GM21619 (cell line): ENCODE results near the gene PTPRN2.
"Not testable (repeated sequence)": the region's sequence is repeated elsewhere in the genome, so short reads cannot be mapped to it uniquely, and the experiment has no call there.

Experiments
- ATAC-seq: cut with Tn5 transposase; IDR thresholded peaks from one replicate; pipeline ENCODE4 v1.9.1; 2021; ENCODE audit not compliant: unreplicated experiment

PTPRN2 gene

GRCh38 chr7:157904211-157904865 is 683.3 kb downstream of the PTPRN2 start:
- ATAC-seq = no peak

DNA sequence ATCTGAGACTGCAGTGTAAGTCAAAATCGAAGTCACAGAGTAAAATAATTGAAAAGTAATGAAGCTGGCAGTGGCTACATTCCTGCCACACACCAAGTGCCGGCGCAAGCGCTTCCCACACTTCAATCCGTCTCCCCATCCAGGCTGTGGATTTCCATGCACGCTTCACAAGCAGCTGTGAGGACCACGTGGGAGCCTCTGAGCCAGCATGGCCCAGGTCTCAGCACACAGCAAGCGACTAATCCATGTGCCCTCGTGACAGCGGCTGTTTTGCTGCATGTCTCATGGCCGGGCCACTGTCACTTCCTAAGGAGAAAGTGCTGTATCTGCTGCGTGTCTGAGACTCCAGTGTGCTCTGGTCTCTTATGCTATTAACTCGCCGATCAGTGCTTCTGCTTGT is 683.9 kb downstream of the PTPRN2 start:
- no peak for ATAC-seq

DNA sequence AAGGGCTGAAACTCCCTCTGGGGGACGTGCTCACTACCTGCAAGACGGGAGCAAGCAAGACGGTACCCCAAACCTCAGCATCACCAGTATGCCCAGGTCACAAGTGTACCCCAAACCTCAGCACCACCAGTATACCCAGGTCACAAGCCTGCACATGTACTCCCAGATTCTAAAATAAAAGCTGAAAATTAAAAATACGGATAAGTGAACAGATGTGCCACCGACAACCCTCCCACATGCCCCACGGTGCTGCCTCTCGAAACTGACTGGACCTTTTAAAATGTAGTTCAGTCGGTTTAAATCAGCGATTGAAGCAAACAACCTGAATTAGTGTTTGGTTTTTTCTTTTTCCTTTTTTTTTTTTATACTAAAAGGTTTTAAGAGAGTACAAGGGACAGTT is 684.3 kb downstream of the PTPRN2 start:
- no peak for ATAC-seq

DNA sequence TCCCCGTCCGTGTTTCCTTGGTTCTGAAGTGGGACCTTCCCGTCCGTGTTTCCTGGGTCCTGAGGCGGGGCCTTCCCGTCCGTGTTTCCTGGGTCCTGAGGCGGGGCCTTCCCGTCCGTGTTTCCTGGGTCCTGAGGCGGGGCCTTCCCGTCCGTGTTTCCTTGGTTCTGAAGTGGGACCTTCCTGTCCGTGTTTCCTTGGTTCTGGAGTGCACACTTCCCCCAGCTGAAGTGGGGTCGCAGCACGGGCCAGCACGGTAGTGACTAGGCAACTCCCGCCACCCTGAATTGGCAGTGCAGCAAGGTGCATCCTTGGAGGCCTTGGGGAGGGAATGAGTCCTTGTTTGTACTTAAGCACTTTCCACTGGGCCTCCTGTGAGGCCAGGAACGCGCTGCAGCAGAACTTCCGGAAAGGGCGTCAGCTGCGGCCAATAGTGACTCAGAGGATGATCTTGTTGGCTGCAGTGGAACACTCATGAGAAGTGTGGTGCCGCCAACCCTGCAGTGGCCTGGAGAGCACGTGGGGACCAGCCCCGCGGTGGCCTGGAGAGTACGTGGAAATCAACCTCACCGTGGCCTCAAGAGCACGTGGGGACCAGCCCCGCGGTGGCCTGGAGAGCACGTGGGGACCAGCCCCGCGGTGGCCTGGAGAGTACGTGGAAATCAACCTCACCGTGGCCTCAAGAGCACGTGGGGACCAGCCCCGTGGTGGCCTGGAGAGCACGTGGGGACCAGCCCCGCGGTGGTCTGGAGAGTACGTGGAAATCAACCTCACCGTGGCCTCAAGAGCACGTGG is 685.6 kb downstream of the PTPRN2 start:
- not testable (repeated sequence) for ATAC-seq

DNA sequence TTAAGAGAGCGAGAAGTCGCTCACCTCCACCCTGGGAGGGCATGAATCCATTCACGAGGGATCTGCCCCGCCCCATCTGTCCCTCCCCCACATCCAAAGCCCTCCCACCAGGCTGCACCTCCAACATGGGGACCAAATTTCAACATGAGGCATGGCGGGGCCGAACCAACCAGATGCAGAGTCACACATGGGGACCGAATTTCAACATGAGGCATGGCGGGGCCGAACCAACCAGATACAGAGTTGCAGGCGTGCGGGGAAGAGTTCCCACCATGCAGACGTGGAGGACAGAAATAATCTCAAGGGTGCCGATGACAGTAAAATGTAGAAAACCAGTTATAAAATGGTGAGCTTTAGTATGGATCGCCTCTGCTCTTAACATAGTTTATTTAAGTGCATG is 686.5 kb downstream of the PTPRN2 start:
- no peak for ATAC-seq

DNA sequence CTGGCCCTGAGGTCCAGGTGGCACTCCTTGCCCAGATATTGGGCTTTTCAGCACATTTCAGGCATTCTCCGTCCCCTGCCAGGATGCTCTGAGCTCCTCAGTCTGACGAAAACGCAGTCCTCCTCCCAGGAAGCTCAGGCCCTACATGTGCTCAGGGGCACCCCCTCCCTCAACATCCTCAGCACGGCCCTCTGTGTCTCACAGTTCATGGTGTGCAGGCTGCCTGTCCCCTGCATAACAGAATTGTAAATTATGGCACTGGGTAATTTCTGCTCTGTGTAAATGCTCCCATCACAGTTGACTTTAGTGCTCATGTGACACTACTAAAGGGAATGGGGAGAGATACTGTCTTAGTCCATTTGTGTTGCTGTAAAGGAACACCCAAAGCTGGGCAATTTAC is 687.1 kb downstream of the PTPRN2 start:
- no peak for ATAC-seq

- ATAC-seq = no peak
These were observed 687.6 kb downstream of the PTPRN2 start for GRCh38 chr7:157900011-157900410.

DNA sequence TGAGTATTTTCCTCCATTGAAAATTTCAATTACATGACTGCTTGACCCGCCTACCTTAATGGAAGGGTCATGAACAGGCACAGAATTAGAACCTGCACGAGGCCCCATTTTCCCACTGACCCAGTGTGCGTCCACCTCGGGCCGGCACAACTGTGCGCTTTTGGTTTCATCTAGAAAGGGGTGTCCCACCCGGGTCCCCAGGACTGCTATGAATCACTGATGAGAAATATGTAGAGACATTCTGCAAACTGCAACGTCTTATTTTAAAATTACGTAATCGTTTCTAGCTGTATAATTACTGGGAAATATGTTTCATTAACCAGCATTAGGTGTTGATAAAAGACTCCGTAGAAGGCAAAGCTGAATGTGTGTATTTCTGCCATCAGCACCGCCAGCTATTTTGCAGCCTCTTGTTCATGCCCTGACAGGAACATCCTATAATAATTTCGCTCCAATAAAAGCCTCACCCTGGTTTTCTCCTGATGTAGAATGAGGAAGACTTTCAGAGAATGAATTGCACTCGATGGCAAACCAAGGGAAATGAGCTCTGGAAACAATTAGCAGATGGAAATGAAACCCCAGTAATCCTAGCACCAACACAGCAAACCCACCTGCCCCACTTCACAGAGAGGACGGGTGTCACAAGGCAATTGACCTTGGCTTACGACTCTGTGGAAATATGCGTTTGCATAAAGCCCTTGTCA is 688.7 kb downstream of the PTPRN2 start:
- ATAC-seq = no peak

DNA sequence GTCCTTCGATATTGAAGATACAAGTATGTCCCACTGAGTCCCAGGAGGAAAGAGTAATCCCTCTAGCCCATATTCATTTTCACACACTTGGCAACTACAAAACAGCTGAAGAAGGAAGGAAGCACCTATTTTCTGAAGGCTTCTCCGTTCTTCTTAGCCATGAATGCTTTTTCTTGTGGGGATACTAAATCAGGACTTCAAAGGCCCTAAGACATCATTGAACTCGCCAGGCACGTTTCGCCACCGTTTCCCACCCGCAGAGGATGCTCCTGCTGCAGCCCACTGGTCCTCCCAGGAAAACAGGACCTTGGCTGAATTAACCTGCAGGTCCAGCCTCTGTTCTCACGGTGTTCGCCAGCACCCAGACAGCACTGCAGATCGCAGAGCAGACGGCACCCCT is 689.4 kb downstream of the PTPRN2 start:
- ATAC-seq = no peak

- no peak for ATAC-seq
These were observed 689.9 kb downstream of the PTPRN2 start for GRCh38 chr7:157897681-157898080.

DNA sequence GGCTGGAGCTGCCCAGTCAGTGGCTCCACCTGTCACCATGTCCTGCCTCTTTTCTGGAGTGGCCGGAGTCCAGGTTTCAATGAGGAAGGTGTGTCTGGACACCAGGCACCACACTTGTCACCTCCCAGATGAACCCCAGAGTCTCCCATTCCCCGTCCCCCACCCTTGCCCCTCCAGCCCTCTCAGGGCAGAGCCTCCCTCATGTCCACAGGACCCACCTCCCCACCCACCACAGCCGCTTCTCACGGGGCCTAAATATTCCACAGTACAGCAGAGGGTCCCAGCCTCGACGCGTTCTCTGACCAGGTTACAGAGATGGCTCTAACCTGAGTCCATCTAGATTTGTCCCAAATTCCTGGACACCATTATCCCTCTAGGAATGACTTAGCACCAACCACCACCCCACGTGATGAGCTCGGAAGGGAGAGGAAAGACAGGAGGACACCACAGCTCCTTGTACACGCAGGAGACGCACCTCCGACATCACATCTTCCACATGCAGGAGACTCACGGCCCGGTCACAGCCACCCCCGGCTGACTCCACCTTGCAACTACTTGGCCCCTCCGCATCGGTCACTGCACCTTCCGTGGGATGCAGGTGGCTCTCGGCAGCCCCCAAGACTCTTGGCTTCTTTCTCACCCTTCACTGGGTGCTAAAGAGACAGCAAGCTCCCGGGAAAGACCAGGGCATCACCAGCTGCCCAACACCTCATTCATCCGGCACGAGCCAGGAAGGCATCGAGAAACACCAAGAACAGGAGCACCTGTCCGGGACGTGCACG is 690.7 kb downstream of the PTPRN2 start:
- no peak for ATAC-seq

DNA sequence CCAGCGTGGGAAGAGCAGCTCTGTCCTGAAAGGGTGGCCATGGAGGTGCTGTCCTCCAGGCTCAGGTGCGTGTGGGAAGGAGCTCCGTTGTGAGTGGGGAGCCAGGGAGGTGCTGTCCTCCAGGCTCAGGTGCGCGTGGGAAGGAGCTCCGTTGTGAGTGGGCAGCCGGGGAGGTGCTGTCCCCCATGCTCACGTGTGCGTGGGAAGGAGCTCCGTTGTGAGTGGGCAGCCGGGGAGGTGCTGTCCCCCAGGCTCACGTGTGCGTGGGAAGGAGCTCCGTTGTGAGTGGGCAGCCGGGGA is 691.3 kb downstream of the PTPRN2 start:
- ATAC-seq = not testable (repeated sequence)

DNA sequence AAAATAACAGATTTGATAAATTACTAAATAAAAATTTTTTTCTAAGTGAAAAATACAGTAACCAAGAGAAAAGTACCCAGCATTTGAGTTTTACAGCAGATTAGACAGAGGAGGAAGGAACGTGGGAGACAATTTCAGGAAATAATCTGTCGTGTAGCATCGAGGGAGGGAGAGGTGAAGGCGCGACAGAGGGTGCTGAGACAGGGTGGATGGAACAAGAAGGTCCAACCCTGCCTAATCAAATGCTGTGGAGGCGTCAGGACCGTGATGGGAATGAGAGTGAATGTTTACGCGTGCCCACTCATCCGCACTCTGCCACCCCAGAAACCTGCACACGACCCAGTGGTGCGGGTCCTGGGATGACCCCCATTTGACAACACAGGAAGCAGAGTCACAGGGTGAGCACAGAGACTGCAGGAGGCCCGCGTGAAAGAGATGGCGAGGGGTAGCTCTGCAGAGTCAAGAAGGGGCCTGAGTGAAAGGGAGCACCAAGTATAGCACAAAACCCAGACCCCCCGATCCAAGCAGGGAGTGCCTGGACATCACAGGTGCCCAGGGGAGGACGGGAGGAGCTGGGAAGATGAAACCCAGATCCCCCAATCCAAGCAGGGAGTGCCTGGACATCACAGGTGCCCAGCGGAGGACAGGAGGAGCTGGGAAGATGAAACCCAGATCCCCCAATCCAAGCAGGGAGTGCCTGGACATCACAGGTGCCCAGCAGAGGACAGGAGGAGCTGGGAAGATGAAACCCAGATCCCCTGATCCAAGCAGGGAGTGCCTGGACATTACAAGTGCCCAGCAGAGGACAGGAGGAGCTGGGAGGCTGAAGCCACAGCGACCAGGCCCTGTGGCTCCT is 691.9 kb downstream of the PTPRN2 start:
- ATAC-seq = no peak

- ATAC-seq = not testable (repeated sequence)
These were observed 692.5 kb downstream of the PTPRN2 start for GRCh38 chr7:157895098-157895497.

- ATAC-seq = no peak
These were observed 694.0 kb downstream of the PTPRN2 start for GRCh38 chr7:157893535-157894044.

GRCh38 chr7:157892751-157893523 is 694.7 kb downstream of the PTPRN2 start:
- ATAC-seq = no peak

DNA sequence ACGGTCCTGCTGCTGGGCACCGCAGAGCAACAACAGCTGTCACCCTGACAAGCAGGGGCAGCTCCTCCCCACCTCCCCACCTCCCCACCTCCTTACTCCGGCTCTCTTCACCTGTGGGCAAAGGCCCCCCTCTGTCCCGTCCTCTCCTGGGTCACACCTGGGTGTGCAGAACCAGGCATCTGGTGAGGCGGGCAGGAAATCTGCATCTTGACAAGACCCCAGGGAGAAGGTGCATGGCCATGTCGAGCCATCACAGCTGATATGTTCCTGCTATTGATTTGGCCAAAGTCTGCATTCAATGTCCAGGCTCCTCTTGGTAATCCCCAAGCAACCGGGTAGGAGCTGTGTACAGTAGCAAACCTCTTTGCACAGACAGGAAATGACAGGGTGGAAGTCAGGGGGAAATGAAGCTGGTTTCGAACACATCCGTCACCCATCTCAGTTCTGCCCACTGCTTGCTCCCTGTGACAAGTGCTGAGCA is 696.7 kb downstream of the PTPRN2 start:
- ATAC-seq = no peak

- ATAC-seq = no peak
These were observed 698.1 kb downstream of the PTPRN2 start for GRCh38 chr7:157889480-157889879.

- ATAC-seq = no peak
These were observed 699.0 kb downstream of the PTPRN2 start for GRCh38 chr7:157888579-157888978.
